Femur (tissue), 1 donor: ENCODE data around the gene HRCT1.
"Not testable (repeated sequence)": the region's sequence is repeated elsewhere in the genome, so short reads cannot be mapped to it uniquely, and the experiment has no call there.

Experiments
- DNase-seq: peaks from one replicate; pipeline ENCODE4 v3.0.0-alpha.2; 2017

HRCT1 gene

GRCh38 chr9:35919212-35920008, 13.4 kb downstream of the HRCT1 start:
- no peak for DNase-seq

- DNase-seq: no peak
These were observed 14.1 kb downstream of the HRCT1 start for GRCh38 chr9:35920051-35920620.

- no peak for DNase-seq
These were observed 17.6 kb downstream of the HRCT1 start for GRCh38 chr9:35923598-35923926.

GRCh38 chr9:35923927-35924763, 18.1 kb downstream of the HRCT1 start:
- DNase-seq: no peak

- DNase-seq: no peak
These were observed 22.8 kb downstream of the HRCT1 start for GRCh38 chr9:35928591-35929452.

- no peak for DNase-seq
These were observed 23.4 kb downstream of the HRCT1 start for GRCh38 chr9:35929453-35929718.

GRCh38 chr9:35930521-35930920, 24.5 kb downstream of the HRCT1 start:
- DNase-seq: no peak

GRCh38 chr9:35930989-35931388, 25.0 kb downstream of the HRCT1 start:
- DNase-seq: no peak

- DNase-seq: no peak
These were observed 26.7 kb downstream of the HRCT1 start for GRCh38 chr9:35932735-35933134.

GRCh38 chr9:35933550-35934067, 27.6 kb downstream of the HRCT1 start:
- no peak for DNase-seq

GRCh38 chr9:35934069-35934468, 28.1 kb downstream of the HRCT1 start:
- DNase-seq: not testable (repeated sequence)

- DNase-seq: no peak
These were observed 29.3 kb downstream of the HRCT1 start for GRCh38 chr9:35935261-35935660.

- no peak for DNase-seq
These were observed 29.9 kb downstream of the HRCT1 start for GRCh38 chr9:35935755-35936509.

GRCh38 chr9:35937227-35937626, 31.2 kb downstream of the HRCT1 start:
- no peak for DNase-seq

- DNase-seq: no peak
These were observed 32.7 kb downstream of the HRCT1 start for GRCh38 chr9:35938474-35939356.

GRCh38 chr9:35939679-35940250, 33.8 kb downstream of the HRCT1 start:
- no peak for DNase-seq

- DNase-seq: no peak
These were observed 34.7 kb downstream of the HRCT1 start for GRCh38 chr9:35940458-35941407.

GRCh38 chr9:35942286-35942685, 36.3 kb downstream of the HRCT1 start:
- no peak for DNase-seq

- no peak for DNase-seq
These were observed 38.2 kb downstream of the HRCT1 start for GRCh38 chr9:35944173-35944572.

- no peak for DNase-seq
These were observed 38.8 kb downstream of the HRCT1 start for GRCh38 chr9:35944841-35945240.
